PC-3 (cell line): ENCODE data around the gene COG8.
"Not testable (repeated sequence)": the region's sequence is repeated elsewhere in the genome, so short reads cannot be mapped to it uniquely, and the experiment has no call there.

ENCODE experiments used
- CTCF ChIP-seq: fragments of 300-600 bp; sonication (generic); conservative IDR thresholded peaks from 2 replicates; pipeline ENCODE4 v1.5.1; 2017; ENCODE audit warnings: antibody characterized with exemption, low read depth, mild to moderate bottlenecking, low read length
- EZH2 ChIP-seq: fragments of 300-600 bp; sonication (generic); IDR thresholded peaks from one replicate; pipeline ENCODE4 v1.6.1; 2017; ENCODE audit warnings: antibody characterized with exemption, mild to moderate bottlenecking, low read length; ENCODE audit not compliant: unreplicated experiment

- not testable (repeated sequence) for TF ChIP-seq CTCF, EZH2
Measured at GRCh38 chr16:69296771-69297170, 42.6 kb downstream of the COG8 start.
